Epithelial cell of esophagus (primary cell): ENCODE data around the gene NOC4L.
A peak's percentile ranks its signal among the peaks of the same experiment; 100 is the strongest.
"Not testable (repeated sequence)": the region's sequence is repeated elsewhere in the genome, so short reads cannot be mapped to it uniquely, and the experiment has no call there.

Experiments used
- DNase-seq: peaks from one replicate; pipeline ENCODE4 v3.0.0; 2010; ENCODE audit warnings: low read depth
- H3K4me3 ChIP-seq: 2 replicates; pipeline ENCODE4 v1.5.1; 2011; ENCODE audit warnings: mild to moderate bottlenecking, low read length, control low read depth
- TF ChIP-seq, protein P1 (sequence below): IDR thresholded peaks from 2 replicates; pipeline ENCODE4 v1.5.1; 2011; ENCODE audit warnings: low read depth, mild to moderate bottlenecking, low read length, control low read depth, inconsistent platforms; ENCODE audit not compliant: insufficient read depth; ENCODE audit errors: missing control alignments

NOC4L gene

DNA sequence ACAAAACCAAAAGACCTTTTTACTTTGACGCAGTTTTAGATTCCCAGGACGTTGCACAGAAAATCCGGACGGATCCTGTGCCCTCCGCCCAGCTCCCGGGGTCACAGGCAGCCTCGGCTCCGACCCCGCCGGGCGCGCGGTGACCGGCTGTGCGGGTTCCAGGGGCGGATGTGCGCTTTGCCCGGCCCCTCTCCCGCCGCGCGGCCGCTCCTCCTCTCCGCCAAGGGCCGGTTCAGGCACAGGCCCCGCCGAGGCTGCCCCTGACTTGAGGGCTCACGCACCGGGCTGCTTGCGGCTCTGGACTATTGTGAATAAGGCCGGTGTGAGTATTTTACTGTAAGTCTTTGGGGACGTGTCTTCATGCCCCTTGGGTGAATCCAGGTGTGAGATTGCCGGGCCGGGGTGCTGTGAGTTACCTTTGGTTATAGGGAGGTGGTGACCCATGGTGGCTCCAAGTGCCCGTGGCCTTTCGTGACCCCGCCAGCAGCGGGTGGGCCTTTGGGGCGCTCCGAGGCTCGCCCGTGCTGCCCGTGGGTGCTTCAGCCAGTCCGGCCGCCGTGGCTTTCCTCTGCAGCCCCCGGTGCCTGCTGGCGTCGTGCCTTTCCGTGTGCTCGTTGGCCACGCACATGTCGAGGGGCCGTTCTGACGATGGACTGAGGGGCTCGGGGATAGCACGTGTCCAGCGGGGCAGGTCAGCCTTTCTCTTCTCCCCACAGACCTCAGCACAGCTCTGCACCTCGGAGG is 45.9 kb downstream of the NOC4L start:
- peak; percentile 4 for DNase-seq
- TF ChIP-seq, protein P1, sequence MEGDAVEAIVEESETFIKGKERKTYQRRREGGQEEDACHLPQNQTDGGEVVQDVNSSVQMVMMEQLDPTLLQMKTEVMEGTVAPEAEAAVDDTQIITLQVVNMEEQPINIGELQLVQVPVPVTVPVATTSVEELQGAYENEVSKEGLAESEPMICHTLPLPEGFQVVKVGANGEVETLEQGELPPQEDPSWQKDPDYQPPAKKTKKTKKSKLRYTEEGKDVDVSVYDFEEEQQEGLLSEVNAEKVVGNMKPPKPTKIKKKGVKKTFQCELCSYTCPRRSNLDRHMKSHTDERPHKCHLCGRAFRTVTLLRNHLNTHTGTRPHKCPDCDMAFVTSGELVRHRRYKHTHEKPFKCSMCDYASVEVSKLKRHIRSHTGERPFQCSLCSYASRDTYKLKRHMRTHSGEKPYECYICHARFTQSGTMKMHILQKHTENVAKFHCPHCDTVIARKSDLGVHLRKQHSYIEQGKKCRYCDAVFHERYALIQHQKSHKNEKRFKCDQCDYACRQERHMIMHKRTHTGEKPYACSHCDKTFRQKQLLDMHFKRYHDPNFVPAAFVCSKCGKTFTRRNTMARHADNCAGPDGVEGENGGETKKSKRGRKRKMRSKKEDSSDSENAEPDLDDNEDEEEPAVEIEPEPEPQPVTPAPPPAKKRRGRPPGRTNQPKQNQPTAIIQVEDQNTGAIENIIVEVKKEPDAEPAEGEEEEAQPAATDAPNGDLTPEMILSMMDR = no peak
- H3K4me3 ChIP-seq = peak overlapping the region; percentile 50

DNA sequence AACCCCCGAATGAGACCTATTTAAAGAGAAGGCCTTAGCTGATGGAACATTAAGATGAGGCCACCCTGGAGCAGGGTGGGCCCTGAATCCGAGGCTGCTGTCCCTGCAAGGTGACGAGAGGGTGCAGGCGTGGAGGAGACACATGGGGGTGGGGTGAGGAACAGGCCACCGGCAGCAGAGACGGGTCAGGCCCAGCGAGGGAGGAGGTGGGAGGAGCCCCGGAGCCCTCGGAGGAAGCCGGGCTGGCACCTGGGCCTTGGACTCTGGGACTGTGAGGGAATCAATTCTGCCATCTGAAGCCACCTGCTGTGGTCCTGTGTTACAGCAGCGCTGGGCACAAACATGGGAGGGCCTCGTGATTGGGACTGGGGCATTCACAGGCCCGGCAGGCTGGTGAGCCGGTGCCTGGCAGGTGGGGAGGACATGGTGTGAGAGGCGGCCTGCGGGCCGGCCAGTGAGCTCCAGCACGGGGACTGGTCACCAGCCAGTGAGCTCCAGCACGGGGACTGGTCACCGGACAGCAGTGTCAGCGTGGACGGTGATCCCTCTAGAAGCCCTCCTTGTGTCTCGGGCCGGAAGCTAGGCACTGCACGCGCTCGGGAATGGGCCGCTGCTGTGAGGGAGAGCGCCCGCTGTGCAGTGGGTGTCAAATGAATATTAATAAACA is 46.7 kb downstream of the NOC4L start:
- TF ChIP-seq, protein P1 = no peak
- DNase-seq = no peak
- no peak overlapping the region for H3K4me3 ChIP-seq

DNA sequence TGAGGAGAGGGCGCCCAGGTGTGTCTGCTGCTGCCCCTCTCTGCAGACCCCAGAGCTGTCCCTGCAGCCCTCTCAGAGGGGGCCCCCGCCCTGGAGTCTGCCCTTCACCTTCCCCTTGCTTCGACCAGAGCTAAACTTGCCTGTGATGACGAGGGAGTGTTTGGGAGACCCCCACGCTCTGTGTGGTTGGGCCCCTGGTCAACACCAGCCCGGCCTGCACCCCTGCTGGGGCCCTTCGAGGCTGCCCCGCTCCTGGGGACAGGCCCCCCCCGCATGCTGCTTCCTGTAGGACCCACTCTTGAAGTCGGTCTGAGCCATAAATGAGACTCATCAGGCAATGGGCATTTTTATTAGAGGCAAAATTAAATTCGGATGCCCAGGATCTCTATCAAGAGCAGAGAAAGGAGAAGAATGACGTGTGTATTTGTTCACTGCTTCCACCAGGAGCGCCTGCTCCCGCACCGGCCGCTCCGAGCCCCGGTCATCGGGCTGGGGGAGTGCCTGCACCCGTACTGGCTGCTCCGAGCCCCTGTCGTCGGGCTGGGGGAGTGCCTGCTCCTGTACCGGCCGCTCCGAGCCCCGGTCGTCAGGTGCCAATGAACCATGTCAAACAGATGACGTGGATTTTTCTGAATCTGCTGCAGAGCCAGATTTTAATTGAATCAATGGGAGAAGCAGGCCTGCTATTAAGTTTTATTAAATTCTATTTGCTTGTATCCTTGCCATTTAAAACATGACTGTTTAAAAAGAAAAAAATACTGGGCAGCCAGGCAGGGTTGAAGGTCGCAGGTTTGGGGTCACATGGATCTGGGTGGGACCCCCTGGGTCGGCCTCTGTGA is 47.7 kb downstream of the NOC4L start:
- TF ChIP-seq, protein P1 = no peak
- no peak for DNase-seq
- H3K4me3 ChIP-seq = no peak overlapping the region

DNA sequence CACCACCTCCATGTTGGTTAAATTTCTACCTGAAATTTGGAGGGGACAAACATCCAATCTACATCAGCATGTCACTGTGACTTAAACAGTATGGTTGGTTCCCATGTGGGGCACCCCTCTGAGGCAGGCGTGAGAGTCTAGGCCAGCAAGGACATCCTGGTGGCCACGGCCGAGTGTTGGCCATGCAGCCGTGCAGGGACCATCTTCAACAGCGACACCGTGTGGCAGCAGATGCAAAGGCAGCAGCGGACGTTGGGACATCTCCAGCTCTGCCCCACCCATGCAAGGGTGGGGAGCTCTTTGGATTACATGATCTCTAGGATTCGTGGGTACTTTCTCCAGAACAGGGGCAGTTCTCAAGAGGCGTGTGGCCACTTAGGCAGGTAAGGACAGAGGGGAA is 49.8 kb downstream of the NOC4L start:
- H3K4me3 ChIP-seq = no peak overlapping the region
- no peak for DNase-seq
- TF ChIP-seq, protein P1 = peak; percentile 13

DNA sequence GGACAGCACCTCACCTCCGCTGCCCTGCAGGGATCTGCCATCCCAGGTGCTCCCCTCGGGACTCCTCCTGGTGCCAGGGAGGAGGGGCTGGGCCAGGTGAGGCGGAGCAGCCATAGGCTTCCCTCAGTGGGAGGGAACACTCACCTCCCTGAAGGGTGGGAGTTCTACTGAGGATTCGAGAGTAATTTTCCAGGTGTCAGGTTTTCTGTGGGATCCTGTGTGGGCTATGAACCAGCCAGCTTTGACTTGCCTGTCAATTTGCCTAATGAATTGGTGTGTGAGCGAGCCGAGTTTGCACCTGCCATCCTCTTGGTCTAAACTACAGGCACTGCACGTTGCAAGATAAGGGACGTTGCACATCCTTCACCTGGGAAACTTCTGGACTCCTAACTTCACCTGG is 50.3 kb downstream of the NOC4L start:
- H3K4me3 ChIP-seq = no peak overlapping the region
- TF ChIP-seq, protein P1 = no peak
- no peak for DNase-seq

DNA sequence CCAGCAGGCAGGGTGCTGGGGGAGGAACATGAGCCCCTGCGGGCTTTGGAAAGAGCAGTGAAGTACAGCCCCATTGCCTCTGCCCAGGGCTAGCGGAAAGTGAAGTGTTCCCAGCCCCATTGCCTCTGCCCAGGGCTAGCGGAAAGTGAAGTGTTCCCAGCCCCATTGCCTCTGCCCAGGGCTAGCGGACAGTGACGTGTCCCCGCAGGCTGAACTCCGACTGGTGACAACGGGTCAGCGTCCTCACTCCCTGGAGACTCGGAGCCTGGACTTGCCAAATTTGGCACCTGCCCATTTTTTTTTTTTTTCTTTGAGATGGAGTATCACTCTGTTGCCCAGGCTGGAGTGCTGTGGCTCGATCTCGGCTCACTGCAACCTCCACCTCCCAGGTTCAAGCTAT is 51.0 kb downstream of the NOC4L start:
- not testable (repeated sequence) for DNase-seq, H3K4me3 ChIP-seq
